NCI-H1092 treated with DMSO at 0.1 percent for 48 hours (cell line): ENCODE results near the gene GMPR.

Experiments
- DNase-seq: peaks from one replicate; lab custom pipeline; 2025; lab: John Stamatoyannopoulos, UW

Gene GMPR

GRCh38 chr6:16327777-16328325 is 89.5 kb downstream of the GMPR start:
- no peak for DNase-seq

GRCh38 chr6:16329233-16329632 is 90.8 kb downstream of the GMPR start:
- DNase-seq, result no peak

GRCh38 chr6:16331384-16332174 is 93.2 kb downstream of the GMPR start:
- peak; percentile 19 for DNase-seq

GRCh38 chr6:16332175-16332542 is 93.8 kb downstream of the GMPR start:
- peak; percentile 32 for DNase-seq

GRCh38 chr6:16333580-16333979 is 95.2 kb downstream of the GMPR start:
- DNase-seq, result no peak

GRCh38 chr6:16334671-16335070 is 96.3 kb downstream of the GMPR start:
- no peak for DNase-seq

GRCh38 chr6:16335176-16335575 is 96.8 kb downstream of the GMPR start:
- DNase-seq, result no peak

- no peak for DNase-seq
These were observed 97.8 kb downstream of the GMPR start for GRCh38 chr6:16336056-16336818.

- DNase-seq, result no peak
These were observed 98.5 kb downstream of the GMPR start for GRCh38 chr6:16336911-16337294.

- no peak for DNase-seq
These were observed 99.0 kb downstream of the GMPR start for GRCh38 chr6:16337295-16337975.

GRCh38 chr6:16338577-16339264 is 100.3 kb downstream of the GMPR start:
- no peak for DNase-seq

- no peak for DNase-seq
These were observed 100.8 kb downstream of the GMPR start for GRCh38 chr6:16339265-16339587.

GRCh38 chr6:16343593-16343992 is 105.2 kb downstream of the GMPR start:
- no peak for DNase-seq

- no peak for DNase-seq
These were observed 106.4 kb downstream of the GMPR start for GRCh38 chr6:16344756-16345155.
